ENCODE data around the gene LYST. TPM values are rescaled to one million over a fixed set of nuclear protein-coding genes. Genes with fewer than 3 reads are reported as not detected.

Gene LYST
- total RNA-seq, 1 donor from 2014 or later, result 10.3 TPM

DNA sequence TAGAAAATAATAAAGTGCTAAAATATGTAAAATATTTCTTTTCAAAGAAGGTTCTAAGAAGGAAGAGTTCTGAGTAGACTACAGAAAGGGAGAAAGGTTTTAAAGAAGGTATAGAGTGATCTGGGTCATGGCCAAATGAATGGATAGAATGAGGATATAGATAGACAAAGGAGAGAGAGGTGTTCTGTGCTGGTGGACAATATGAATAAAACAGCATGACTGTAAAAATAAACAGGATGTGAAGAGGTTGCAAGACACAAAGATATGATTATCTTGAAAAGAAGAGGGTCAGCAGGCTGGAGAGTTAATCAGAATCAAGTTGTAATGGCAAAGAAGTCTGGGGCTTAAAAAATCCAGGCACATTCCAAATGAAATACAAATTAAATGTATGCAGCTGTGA is 130.4 kb downstream of the LYST start:
- TF ChIP-seq CTCF (IDR thresholded peaks at IDR 0.05; ENCODE audit: borderline replicate concordance), result no peak
- intact Hi-C loops (cut with micrococcal nuclease), result no loop called here
- Histone ChIP-seq H3K4me3 (no peak overlapping the region), H3K27ac (replicated peaks) (no peak overlapping the region), H3K36me3 (peaks cover 20% of the 10 kb centered on the region), H3K9me3 (replicated peaks) (no peaks in the 10 kb centered on the region), H3K4me1 (peaks cover 7% of the 10 kb centered on the region), H3K27me3 (ENCODE audit: low read depth) (no peaks in the 10 kb centered on the region)
- no peak for DNase-seq

- TF ChIP-seq CTCF (IDR thresholded peaks at IDR 0.05; ENCODE audit: borderline replicate concordance), result no peak
- DNase-seq, result no peak
- intact Hi-C loops (cut with micrococcal nuclease), result no loop called here
These were observed 131.1 kb downstream of the LYST start for GRCh38 chr1:235735621-235736020.

GRCh38 chr1:235734335-235734734 is 132.4 kb downstream of the LYST start:
- H3K4me1 ChIP-seq, result peaks cover 7% of the 10 kb centered on the region
- no peak for DNase-seq
- no peaks in the 10 kb centered on the region for H3K9me3 ChIP-seq (replicated peaks)
- no peak for TF ChIP-seq CTCF (IDR thresholded peaks at IDR 0.05; ENCODE audit: borderline replicate concordance)
- no peaks in the 10 kb centered on the region for H3K27me3 ChIP-seq (ENCODE audit: low read depth)
- H3K4me3 ChIP-seq, result no peak overlapping the region
- intact Hi-C loops (cut with micrococcal nuclease), result no loop called here
- H3K27ac ChIP-seq (replicated peaks), result no peak overlapping the region
- H3K36me3 ChIP-seq, result peaks cover 31% of the 10 kb centered on the region

More at GRCh38 chr1:235735621-235736020, 131.1 kb downstream of the LYST start:
- Histone ChIP-seq H3K36me3 (peaks cover 19% of the 10 kb centered on the region), H3K4me3 (no peak overlapping the region), H3K9me3 (replicated peaks) (no peaks in the 10 kb centered on the region), H3K27ac (replicated peaks) (no peak overlapping the region), H3K4me1 (peaks cover 7% of the 10 kb centered on the region), H3K27me3 (ENCODE audit: low read depth) (no peaks in the 10 kb centered on the region)

DNA sequence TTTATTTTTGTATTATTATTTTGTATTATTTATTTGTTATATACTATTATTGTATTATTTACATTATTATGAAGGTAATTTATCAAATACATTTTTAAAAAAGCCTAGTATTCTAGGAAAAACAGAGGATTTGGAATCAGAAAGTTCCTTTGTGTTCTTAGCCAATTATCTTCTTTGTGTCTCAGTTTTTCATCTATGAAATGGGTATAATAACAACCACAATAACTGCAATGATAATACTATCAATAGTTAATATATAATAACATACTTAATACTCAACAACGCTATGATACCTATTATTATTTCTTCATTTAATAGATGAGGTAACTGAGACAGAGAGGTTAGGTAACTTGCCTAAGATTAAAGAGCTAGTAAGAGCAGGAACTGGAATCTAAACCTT is 136.7 kb downstream of the LYST start:
- DNase-seq, result no peak
- H3K4me1 ChIP-seq, result no peaks in the 10 kb centered on the region
- no peaks in the 10 kb centered on the region for H3K9me3 ChIP-seq (replicated peaks)
- no peak for TF ChIP-seq CTCF (IDR thresholded peaks at IDR 0.05; ENCODE audit: borderline replicate concordance)
- H3K27ac ChIP-seq (replicated peaks), result no peak overlapping the region
- intact Hi-C loops (cut with micrococcal nuclease), result no loop called here
- H3K36me3 ChIP-seq, result peaks cover 44% of the 10 kb centered on the region
- H3K27me3 ChIP-seq (ENCODE audit: low read depth), result no peaks in the 10 kb centered on the region
- no peak overlapping the region for H3K4me3 ChIP-seq

DNA sequence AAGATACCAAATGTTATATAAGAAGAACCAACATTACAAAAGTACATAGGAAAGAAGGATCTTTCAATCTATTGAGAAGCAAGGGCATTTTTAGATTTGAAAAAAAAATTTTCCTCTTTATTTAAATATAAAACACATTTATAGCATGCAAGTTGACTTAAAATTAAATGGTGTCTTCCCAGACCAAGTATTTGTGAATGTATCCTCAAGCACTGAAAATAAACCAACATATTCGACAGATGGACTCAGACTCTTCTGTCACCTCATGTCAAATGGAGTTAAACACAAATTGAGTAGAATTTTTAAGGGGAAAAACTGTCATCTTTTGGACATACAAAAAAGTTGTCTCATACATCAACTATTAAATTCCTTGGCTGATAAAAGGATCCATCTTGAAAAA is 140.1 kb downstream of the LYST start:
- H3K36me3 ChIP-seq, result peaks cover 75% of the 10 kb centered on the region
- intact Hi-C loops (cut with micrococcal nuclease), result no loop called here
- H3K9me3 ChIP-seq (replicated peaks), result no peaks in the 10 kb centered on the region
- no peak for TF ChIP-seq CTCF (IDR thresholded peaks at IDR 0.05; ENCODE audit: borderline replicate concordance)
- no peaks in the 10 kb centered on the region for H3K27me3 ChIP-seq (ENCODE audit: low read depth)
- H3K4me1 ChIP-seq, result peaks cover 9% of the 10 kb centered on the region
- H3K27ac ChIP-seq (replicated peaks), result no peak overlapping the region
- no peak for DNase-seq
- no peak overlapping the region for H3K4me3 ChIP-seq

DNA sequence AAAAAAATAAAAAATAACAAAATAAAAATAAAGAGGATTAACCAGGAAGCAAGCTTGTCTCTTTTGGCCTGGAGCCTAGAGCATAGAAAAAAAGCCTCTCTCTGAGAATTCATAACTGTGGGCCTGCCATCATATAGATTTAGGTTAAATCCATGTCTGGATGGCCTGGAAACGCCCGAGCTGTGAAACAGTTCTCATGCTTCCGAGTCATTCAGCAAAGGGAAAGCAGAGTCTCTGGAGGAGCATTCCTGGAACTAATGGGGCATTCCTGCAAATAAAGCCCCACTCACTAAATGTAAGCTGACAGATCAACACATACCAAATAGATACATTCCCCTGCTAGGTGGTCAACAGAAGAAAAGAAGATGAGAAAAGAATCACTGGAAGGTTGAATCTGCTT is 141.3 kb downstream of the LYST start:
- Histone ChIP-seq H3K27me3 (ENCODE audit: low read depth) (no peaks in the 10 kb centered on the region), H3K36me3 (peaks cover 79% of the 10 kb centered on the region), H3K4me3 (no peak overlapping the region), H3K4me1 (peaks cover 9% of the 10 kb centered on the region), H3K27ac (replicated peaks) (no peak overlapping the region), H3K9me3 (replicated peaks) (no peaks in the 10 kb centered on the region)
- intact Hi-C loops (cut with micrococcal nuclease), result no loop called here
- no peak for DNase-seq
- TF ChIP-seq CTCF (IDR thresholded peaks at IDR 0.05; ENCODE audit: borderline replicate concordance), result no peak

All from left ventricle myocardium inferior (tissue), 1 donor.